H9 (cell line): ENCODE data around the gene SCN1A. TPM values are rescaled to one million over a fixed set of nuclear protein-coding genes. Genes with fewer than 3 reads are reported as not detected.
A peak's percentile ranks its signal among the peaks of the same experiment; 100 is the strongest.

Source experiments
- DNase-seq: peaks from one replicate; pipeline ENCODE4 v3.0.0-alpha.2; 2017
- H2AFZ ChIP-seq: one replicate; pipeline ENCODE4 v1.6.1; 2013; ENCODE audit warnings: mild to moderate bottlenecking, low read length, control low read depth, moderate library complexity
- H2AK5ac ChIP-seq: 2 replicates; pipeline ENCODE4 v1.6.1; 2013; ENCODE audit warnings: low read length, control low read depth, mixed read lengths; ENCODE audit not compliant: insufficient read length
- H2BK120ac ChIP-seq: one replicate; pipeline ENCODE4 v1.6.1; 2013; ENCODE audit warnings: low read depth, mild to moderate bottlenecking, low read length, control low read depth, inconsistent platforms; ENCODE audit not compliant: poor library complexity, severe bottlenecking
- H2BK12ac ChIP-seq: 2 replicates; pipeline ENCODE4 v1.6.1; 2013; ENCODE audit warnings: low read length, control low read depth, mixed read lengths, low read depth; ENCODE audit not compliant: insufficient read length
- H2BK15ac ChIP-seq: 2 replicates; pipeline ENCODE4 v1.6.1; 2013; ENCODE audit warnings: low read depth, low read length, control low read depth
- H2BK20ac ChIP-seq: one replicate; pipeline ENCODE4 v1.6.1; 2013; ENCODE audit warnings: low read depth, mild to moderate bottlenecking, low read length, control low read depth, inconsistent platforms; ENCODE audit not compliant: poor library complexity, severe bottlenecking
- H2BK5ac ChIP-seq: 2 replicates; pipeline ENCODE4 v1.6.1; 2013; ENCODE audit warnings: low read length, control low read depth, mixed read lengths; ENCODE audit not compliant: insufficient read length
- H3K14ac ChIP-seq: 2 replicates; pipeline ENCODE4 v1.6.1; 2013; ENCODE audit warnings: low read length, control low read depth; ENCODE audit not compliant: insufficient read depth
- H3K18ac ChIP-seq: 2 replicates; pipeline ENCODE4 v1.6.1; 2013; ENCODE audit warnings: low read depth, mild to moderate bottlenecking, mixed read lengths, low read length, control low read depth; ENCODE audit not compliant: insufficient read length
- H3K23ac ChIP-seq: 2 replicates; pipeline ENCODE4 v1.6.1; 2013; ENCODE audit warnings: low read length, control low read depth, mixed read lengths, low read depth; ENCODE audit not compliant: insufficient read length
- H3K23me2 ChIP-seq: 2 replicates; pipeline ENCODE4 v1.6.1; 2013; ENCODE audit warnings: low read depth, mild to moderate bottlenecking, mixed read lengths, low read length, control low read depth; ENCODE audit not compliant: insufficient read length, poor library complexity, severe bottlenecking
- H3K27ac ChIP-seq: 2 replicates; pipeline ENCODE4 v1.5.1; 2013; ENCODE audit warnings: low read length, control low read depth, mixed read lengths, low read depth; ENCODE audit not compliant: insufficient read length
- H3K27me3 ChIP-seq: 2 replicates; pipeline ENCODE4 v1.6.1; 2013; ENCODE audit warnings: low read length, control low read depth, inconsistent platforms; ENCODE audit not compliant: insufficient read depth
- H3K4ac ChIP-seq: 2 replicates; pipeline ENCODE4 v1.6.1; 2013; ENCODE audit warnings: low read depth, mild to moderate bottlenecking, control low read depth, inconsistent platforms, low read length, moderate library complexity
- H3K4me1 ChIP-seq: 2 replicates; pipeline ENCODE4 v1.6.1; 2013; ENCODE audit warnings: low read length, control low read depth, inconsistent platforms; ENCODE audit not compliant: insufficient read depth
- H3K4me2 ChIP-seq: 2 replicates; pipeline ENCODE4 v1.6.1; 2013; ENCODE audit warnings: low read length, control low read depth, mixed read lengths; ENCODE audit not compliant: insufficient read length, insufficient read depth
- H3K56ac ChIP-seq: 2 replicates; pipeline ENCODE4 v1.6.1; 2013; ENCODE audit warnings: low read depth, mild to moderate bottlenecking, mixed read lengths, low read length, control low read depth; ENCODE audit not compliant: insufficient read length
- H3K79me1 ChIP-seq: 2 replicates; pipeline ENCODE4 v1.6.1; 2013; ENCODE audit warnings: low read depth, mild to moderate bottlenecking, moderate library complexity, low read length, control low read depth, inconsistent platforms; ENCODE audit not compliant: insufficient read depth, poor library complexity, severe bottlenecking
- H3K79me2 ChIP-seq: 2 replicates; pipeline ENCODE4 v1.6.1; 2013; ENCODE audit warnings: low read length, control low read depth, inconsistent platforms; ENCODE audit not compliant: insufficient read depth
- H3K9ac ChIP-seq: 2 replicates; pipeline ENCODE4 v1.6.1; 2013; ENCODE audit warnings: low read length, control low read depth, mixed read lengths; ENCODE audit not compliant: insufficient read length; ENCODE audit errors: extremely low read depth
- H3K9me3 ChIP-seq: one replicate; pipeline ENCODE4 v1.6.1; 2013; ENCODE audit warnings: low read depth, low read length, inconsistent platforms; ENCODE audit not compliant: control insufficient read depth
- H3T11ph ChIP-seq: one replicate; pipeline ENCODE4 v1.6.1; 2013; ENCODE audit warnings: mild to moderate bottlenecking, low read length, control low read depth, inconsistent platforms
- H4K20me1 ChIP-seq: one replicate; pipeline ENCODE4 v1.6.1; 2013; ENCODE audit not compliant: control insufficient read depth, insufficient read length, insufficient read depth
- H4K5ac ChIP-seq: 2 replicates; pipeline ENCODE4 v1.6.1; 2013; ENCODE audit warnings: low read depth, mild to moderate bottlenecking, mixed read lengths, low read length, control low read depth; ENCODE audit not compliant: insufficient read length
- H4K8ac ChIP-seq: replicated peaks from 2 replicates; pipeline ENCODE4 v1.6.1; 2013; ENCODE audit warnings: low read length, control low read depth, mixed read lengths, low read depth; ENCODE audit not compliant: insufficient read length
- H4K91ac ChIP-seq: 2 replicates; pipeline ENCODE4 v1.6.1; 2013; ENCODE audit warnings: low read depth, mild to moderate bottlenecking, moderate library complexity, mixed read lengths, low read length, control low read depth; ENCODE audit not compliant: insufficient read length
- H3K27ac Mint-ChIP-seq, 3 experiments: 2 replicates in 2 of 3; 3 replicates in 1 of 3; pipeline ENCODE4 v1.8.0; 2020 to 2021; ENCODE audit warnings: mixed read lengths in 3 of 3, mild to moderate bottlenecking in 1 of 3, moderate library complexity in 1 of 3
- H3K27me3 Mint-ChIP-seq: 2 replicates; pipeline ENCODE4 v1.8.0; 2021; ENCODE audit warnings: low read depth, mild to moderate bottlenecking, moderate library complexity, mixed read lengths
- H3K36me3 Mint-ChIP-seq, 3 experiments: 2 replicates in 2 of 3; 3 replicates in 1 of 3; pipeline ENCODE4 v1.8.0; 2020 to 2021; ENCODE audit warnings: low read depth in 3 of 3, mixed read lengths in 3 of 3; ENCODE audit not compliant: insufficient read depth in 1 of 3
- H3K4me1 Mint-ChIP-seq, 2 experiments: 2 replicates each; pipeline ENCODE4 v1.8.0; 2020; ENCODE audit warnings: mixed read lengths in 2 of 2
- H3K4me3 Mint-ChIP-seq, 2 experiments: 2 replicates in 1 of 2; 3 replicates in 1 of 2; pipeline ENCODE4 v1.8.0; 2020 to 2021; ENCODE audit warnings: mild to moderate bottlenecking in 2 of 2, mixed read lengths in 2 of 2, moderate library complexity in 1 of 2
- H3K9me3 Mint-ChIP-seq, 2 experiments: 2 replicates in 1 of 2; 3 replicates in 1 of 2; pipeline ENCODE4 v1.8.0; 2020; ENCODE audit warnings: mild to moderate bottlenecking in 2 of 2, mixed read lengths in 2 of 2, moderate library complexity in 1 of 2
- CTCF ChIP-seq: fragments of 200-600 bp; sonication (generic); conservative IDR thresholded peaks from 3 replicates; pipeline ENCODE4 v1.8.0; 2021; ENCODE audit warnings: antibody characterized with exemption, mild to moderate bottlenecking
- WGBS: extraction: QIAGEN DNeasy Blood & Tissue Kit; methylation state at CpG from one replicate; pipeline ENCODE4 v1.1.7; 2013; ENCODE audit warnings: missing lambda C conversion rate, low lambda C conversion rate, mixed read lengths; ENCODE audit not compliant: insufficient read length; ENCODE audit errors: extremely low coverage; 5-methylcytosine and 5-hydroxymethylcytosine counted together
- total RNA-seq: library from RNA; stranded (reverse); gene quantifications from 2 replicates; pipeline ENCODE4 v1.2.1, GENCODE V29; 2021

The SCN1A gene
- total RNA-seq, 1 experiment from 2014 or later: 0.13 TPM

GRCh38 chr2:166013878-166014277 lies 113.9 kb downstream of the SCN1A start:
- Histone ChIP-seq H3K4me1 (no peaks in the 10 kb centered on the region), H2BK20ac (no peak overlapping the region), H4K8ac (no peak overlapping the region), H3K23me2 (no peaks in the 10 kb centered on the region), H3K4ac (no peak overlapping the region), H2BK12ac (no peak overlapping the region), H3K27ac (no peak overlapping the region), H3K18ac (no peak overlapping the region), H4K91ac (no peak overlapping the region), H3K79me2 (no peaks in the 10 kb centered on the region), H3T11ph (no peak overlapping the region), H4K5ac (no peak overlapping the region), H2BK15ac (no peak overlapping the region), H3K9ac (no peak overlapping the region), H3K79me1 (no peaks in the 10 kb centered on the region), H3K4me2 (no peak overlapping the region), H2BK120ac (no peak overlapping the region), H3K56ac (no peak overlapping the region), H2AFZ (no peak overlapping the region), H3K9me3 (no peaks in the 10 kb centered on the region), H3K14ac (no peak overlapping the region), H2BK5ac (no peak overlapping the region), H3K27me3 (no peaks in the 10 kb centered on the region), H3K23ac (no peak overlapping the region), H2AK5ac (no peak overlapping the region), H4K20me1 (no peaks in the 10 kb centered on the region)
- H3K4me3 Mint-ChIP-seq: no peak overlapping the region
- no peaks in the 10 kb centered on the region for H3K27me3 Mint-ChIP-seq
- H3K4me1 Mint-ChIP-seq: no peaks in the 10 kb centered on the region
- H3K9me3 Mint-ChIP-seq: no peaks in the 10 kb centered on the region
- WGBS: no CpG with 5 or more reads among the region's 1 CpG
- peak; percentile 26; the same call in 1 of the 3 replicates for TF ChIP-seq CTCF
- no peak for DNase-seq
- H3K36me3 Mint-ChIP-seq: no peaks in the 10 kb centered on the region
- H3K27ac Mint-ChIP-seq: no peak overlapping the region
